Left ventricle myocardium inferior (tissue), 1 donor: ENCODE measurements around the gene DHRS7B. TPM values are rescaled to one million over a fixed set of nuclear protein-coding genes. Genes with fewer than 3 reads are reported as not detected.
A peak's percentile ranks its signal among the peaks of the same experiment; 100 is the strongest.

Source experiments
- DNase-seq: peaks from one replicate; pipeline ENCODE4 v3.0.0-alpha.2; 2020
- H3K27ac ChIP-seq: fragments of 200-600 bp; replicated peaks from 2 replicates; pipeline ENCODE4 v1.8.0; 2021
- H3K27me3 ChIP-seq: fragments of 200-600 bp; 2 replicates; pipeline ENCODE4 v1.8.0; 2021; ENCODE audit warnings: low read depth
- H3K36me3 ChIP-seq: fragments of 200-600 bp; 2 replicates; pipeline ENCODE4 v1.8.0; 2021
- H3K4me1 ChIP-seq: fragments of 200-600 bp; 2 replicates; pipeline ENCODE4 v1.8.0; 2021
- H3K4me3 ChIP-seq: fragments of 200-600 bp; 2 replicates; pipeline ENCODE4 v1.8.0; 2021; ENCODE audit warnings: mild to moderate bottlenecking, moderate library complexity
- H3K9me3 ChIP-seq: fragments of 200-600 bp; replicated peaks from 2 replicates; pipeline ENCODE4 v1.8.0; 2021
- intact Hi-C: fragments of 100-400 bp; cut with micrococcal nuclease; formaldehyde crosslinking; loops from one replicate; pipeline ENCODE4 v1.11.0; 2022
- total RNA-seq: library from RNA; stranded (reverse); fragmentation: NEBNext Ultra II Directional; extraction: Animal tissue kit (Norgen Biotek cat#: 25700); gene quantifications from one replicate; pipeline ENCODE4 v1.2.1, GENCODE V29; 2021
- TF ChIP-seq, protein P1 (sequence below): fragments of 200-600 bp; IDR thresholded peaks from 2 replicates; pipeline ENCODE4 v1.8.0; 2021; ENCODE audit warnings: antibody characterized with exemption, mild to moderate bottlenecking, borderline replicate concordance
- donor health status: DM: no; HTN: yes; CAD: no; lungs with severe emphysema.

DHRS7B gene
- total RNA-seq, 1 donor from 2014 or later: 33.4 TPM

DNA sequence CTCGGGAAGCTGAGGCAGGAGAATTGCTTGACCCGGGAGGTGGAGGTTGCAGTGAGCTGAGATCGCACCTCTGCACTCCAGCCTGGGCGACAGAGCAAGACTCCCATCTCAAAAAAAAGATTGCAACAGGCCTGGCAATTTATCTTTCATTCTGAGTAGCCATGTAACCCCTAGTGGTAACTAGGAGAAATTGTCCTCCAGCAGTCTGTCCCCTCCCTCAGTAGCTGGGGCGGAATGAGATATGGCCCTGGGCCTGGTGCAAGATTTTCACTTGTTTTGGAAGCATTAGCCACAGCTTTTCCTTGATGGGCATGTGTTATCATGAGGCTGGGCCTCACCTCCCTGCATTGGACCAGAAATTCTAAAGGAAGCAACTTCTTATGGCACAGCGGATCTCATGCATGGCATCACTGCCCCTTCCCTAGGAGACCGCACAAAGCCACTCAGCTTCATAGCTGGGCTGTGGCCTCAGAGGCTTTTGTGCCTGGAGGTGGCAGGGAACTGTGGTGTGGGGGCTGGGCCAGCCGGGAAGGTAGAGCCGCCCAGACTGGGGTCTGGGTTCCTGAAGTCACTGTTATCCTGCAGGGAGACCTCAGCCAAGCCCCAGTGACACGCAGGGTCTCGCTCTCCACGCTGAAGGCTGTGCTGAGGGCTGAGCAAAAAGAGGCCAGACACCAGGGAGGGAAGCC, 113.1 kb downstream of the DHRS7B start:
- no peak overlapping the region for H3K4me3 ChIP-seq
- H3K27me3 ChIP-seq: no peaks in the 10 kb centered on the region
- peaks cover 7% of the 10 kb centered on the region for H3K36me3 ChIP-seq
- H3K27ac ChIP-seq: no peak overlapping the region
- intact Hi-C loops: no loop called here
- TF ChIP-seq, protein P1, sequence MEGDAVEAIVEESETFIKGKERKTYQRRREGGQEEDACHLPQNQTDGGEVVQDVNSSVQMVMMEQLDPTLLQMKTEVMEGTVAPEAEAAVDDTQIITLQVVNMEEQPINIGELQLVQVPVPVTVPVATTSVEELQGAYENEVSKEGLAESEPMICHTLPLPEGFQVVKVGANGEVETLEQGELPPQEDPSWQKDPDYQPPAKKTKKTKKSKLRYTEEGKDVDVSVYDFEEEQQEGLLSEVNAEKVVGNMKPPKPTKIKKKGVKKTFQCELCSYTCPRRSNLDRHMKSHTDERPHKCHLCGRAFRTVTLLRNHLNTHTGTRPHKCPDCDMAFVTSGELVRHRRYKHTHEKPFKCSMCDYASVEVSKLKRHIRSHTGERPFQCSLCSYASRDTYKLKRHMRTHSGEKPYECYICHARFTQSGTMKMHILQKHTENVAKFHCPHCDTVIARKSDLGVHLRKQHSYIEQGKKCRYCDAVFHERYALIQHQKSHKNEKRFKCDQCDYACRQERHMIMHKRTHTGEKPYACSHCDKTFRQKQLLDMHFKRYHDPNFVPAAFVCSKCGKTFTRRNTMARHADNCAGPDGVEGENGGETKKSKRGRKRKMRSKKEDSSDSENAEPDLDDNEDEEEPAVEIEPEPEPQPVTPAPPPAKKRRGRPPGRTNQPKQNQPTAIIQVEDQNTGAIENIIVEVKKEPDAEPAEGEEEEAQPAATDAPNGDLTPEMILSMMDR: peak; percentile 53
- DNase-seq: no peak
- H3K4me1 ChIP-seq: peaks cover 28% of the 10 kb centered on the region
- no peaks in the 10 kb centered on the region for H3K9me3 ChIP-seq

DNA sequence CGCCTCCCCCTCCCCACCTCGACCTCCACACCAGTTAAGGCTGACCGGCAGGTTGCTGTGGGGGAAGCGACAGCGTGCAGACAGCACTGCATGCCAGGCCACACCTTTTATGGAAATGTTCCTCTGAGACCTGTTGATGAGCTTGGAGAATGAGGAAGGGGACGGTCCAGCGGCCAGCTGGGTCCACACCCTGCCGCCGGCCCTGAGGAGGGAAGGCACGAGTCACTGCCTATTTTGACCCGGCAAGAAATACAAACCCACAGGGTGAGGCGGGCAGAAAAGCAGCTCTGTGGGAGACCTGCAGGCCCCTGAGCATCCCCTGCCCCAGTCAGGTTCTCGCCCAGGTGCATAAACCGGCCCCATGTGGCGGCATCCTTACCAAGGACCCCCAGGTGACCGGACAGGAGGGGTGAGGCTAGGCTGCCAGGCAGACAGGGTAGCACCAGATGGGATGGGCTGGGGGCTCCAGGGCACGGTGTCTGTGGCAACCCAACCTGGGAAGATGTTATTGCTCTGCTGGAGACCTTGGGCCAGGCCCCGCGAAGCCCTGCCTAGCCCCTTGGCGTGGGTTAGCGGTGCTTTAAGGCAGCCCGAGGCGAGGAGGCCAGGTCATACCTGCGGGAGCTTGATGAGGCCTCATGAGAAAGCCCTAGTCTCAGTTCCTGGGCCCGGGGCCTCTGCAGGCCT, 113.7 kb downstream of the DHRS7B start:
- no peak overlapping the region for H3K4me3 ChIP-seq
- peaks cover 7% of the 10 kb centered on the region for H3K36me3 ChIP-seq
- peaks cover 32% of the 10 kb centered on the region for H3K4me1 ChIP-seq
- no peak overlapping the region for H3K27ac ChIP-seq
- no peaks in the 10 kb centered on the region for H3K9me3 ChIP-seq
- DNase-seq: no peak
- H3K27me3 ChIP-seq: no peaks in the 10 kb centered on the region
- TF ChIP-seq, protein P1: no peak
- intact Hi-C loops: no loop called here

Other genes with a start within 250 kb of the DHRS7B start
- gene USP22, start 84.0 kb upstream of the DHRS7B start, total RNA-seq: 159 TPM
- gene TMEM11, start 87.2 kb downstream of the DHRS7B start, total RNA-seq: 39.7 TPM
- 17.7 TPM for gene NATD1, start 126.4 kb downstream of the DHRS7B start, total RNA-seq
- gene MAP2K3, start 157.7 kb downstream of the DHRS7B start, total RNA-seq: 41.7 TPM
- gene KCNJ12, start 249.4 kb downstream of the DHRS7B start, total RNA-seq: 12.3 TPM